Pancreas (tissue), 10 donors: ENCODE measurements around the gene TRPC5OS. TPM values are rescaled to one million over a fixed set of nuclear protein-coding genes. Genes with fewer than 3 reads are reported as not detected.
A peak's percentile ranks its signal among the peaks of the same experiment; 100 is the strongest.

ENCODE experiments used
- ATAC-seq, 4 donors: fragments of 200-7000 bp; cut with Tn5 transposase; one replicate each; pipeline versions ENCODE4 v1.8.0 to v1.9.1; 2020; ENCODE audit warnings: mild to moderate bottlenecking in 4 of 4, moderate library complexity in 4 of 4
- DNase-seq, 6 donors: peaks; one replicate each; pipeline ENCODE4 v3.0.0-alpha.2; 2020
- FAIRE-seq: peaks from 2 replicates; lab custom pipeline; 2012; peaks lifted over from hg19 to GRCh38; lab: Jason Lieb, UNC
- H3K27ac ChIP-seq, 4 donors: fragments of 200-600 bp; sonication (generic); 1 replicate in 3 of 4; 2 replicates in 1 of 4; pipeline versions ENCODE4 v1.5.0 to v1.8.0; 2020
- H3K27me3 ChIP-seq, 4 donors: fragments of 200-600 bp; one replicate each; pipeline ENCODE4 v1.8.0; 2021
- H3K36me3 ChIP-seq, 3 donors: fragments of 200-600 bp; sonication (generic) in 1 of 3; one replicate each; pipeline versions ENCODE4 v1.5.0 to v1.8.0; 2020 to 2021
- H3K4me1 ChIP-seq, 3 donors: fragments of 200-600 bp; one replicate each; pipeline ENCODE4 v1.8.0; 2021
- H3K4me3 ChIP-seq, 4 donors: fragments of 200-600 bp; sonication (generic) in 2 of 4; one replicate each; pipeline versions ENCODE4 v1.5.0 to v1.8.0; 2020 to 2021
- H3K9me3 ChIP-seq, 4 donors: fragments of 200-600 bp; one replicate each; pipeline ENCODE4 v1.8.0; 2021
- CTCF ChIP-seq, 4 donors: fragments of 200-600 bp; sonication (generic) in 3 of 4; IDR thresholded peaks; one replicate each; pipeline versions ENCODE4 v1.5.0 to v1.8.0; 2021; ENCODE audit warnings: antibody characterized with exemption in 4 of 4
- WGBS, 2 donors: extraction: QIAGEN DNeasy Blood & Tissue Kit; methylation state at CpG; one replicate each; pipeline ENCODE4 v1.1.7; 2013; 5-methylcytosine and 5-hydroxymethylcytosine counted together
- intact Hi-C, 3 donors: fragments of 100-400 bp; cut with DNase I; formaldehyde crosslinking; loops; one replicate each; pipeline versions ENCODE4 v1.11.1 to v1.14.2; 2022
- polyA plus RNA-seq, 2 donors: library from polyadenylated mRNA; stranded (reverse); fragments of 200-250 nt; gene quantifications; one replicate each; pipeline ENCODE4 v1.2.3, GENCODE V29; 2013
- total RNA-seq, 6 donors: library from RNA; stranded (reverse); fragmentation: NEBNext Ultra II Directional in 4 of 6; extraction: Animal tissue kit (Norgen Biotek cat#: 25700) in 4 of 6; gene quantifications; one replicate each; pipeline versions ENCODE4 v1.2.1 to v1.2.4, GENCODE V29; 2021 to 2023
- donor health status: healthy with polysubstance abuse.
- donor health status: DM: no; HTN: no; CAD: no; lungs with moderate emphysema.
- donor health status: DM: no; HTN: no; CAD: no.
- donor health status: control.
- donor health status: control.
- donor health status: Bipolar disorder and iron deficiency.
- donor health status: DM: yes; HTN: yes; CAD: no.
- donor health status: DM: no; HTN: no; CAD: no.
- donor health status: DM: no; HTN: no; CAD: no.
- donor health status: DM: yes; HTN: yes; CAD: no.

TRPC5OS gene
- total and polyA plus RNA-seq, 8 donors: 0.05 to 0.09 TPM; not detected in 6

DNA sequence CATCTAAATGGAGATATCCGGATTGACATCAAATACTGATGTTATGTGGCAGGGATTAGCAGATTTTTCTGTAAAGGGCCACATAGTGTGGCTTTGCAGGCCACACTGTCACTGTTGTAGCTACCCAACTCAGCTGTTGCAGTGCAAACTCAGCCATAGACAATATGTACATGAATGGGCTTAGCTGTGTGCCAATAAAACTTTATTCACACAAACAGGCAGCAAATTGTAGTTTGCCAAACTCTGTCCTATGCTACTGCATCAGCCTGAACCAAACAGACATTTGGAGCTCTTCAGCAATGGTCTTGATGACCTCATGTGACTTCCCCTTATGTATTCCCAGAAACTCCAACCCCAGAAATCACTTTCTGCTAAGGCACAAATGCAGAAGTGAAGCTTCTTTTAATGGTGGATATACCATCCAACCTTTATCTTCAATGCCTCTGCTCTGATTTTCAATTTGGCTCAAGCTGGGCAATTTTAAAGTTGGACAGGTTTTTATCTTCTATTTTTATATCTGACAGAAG, 18.4 kb upstream of the TRPC5OS start:
- Histone ChIP-seq H3K36me3 (no peaks in the 10 kb centered on the region), H3K9me3 (no peaks in the 10 kb centered on the region), H3K27ac (no peak overlapping the region), H3K4me1 (peaks cover 0 to 4% (median 3%) of the 10 kb centered on the region in 3 donors), H3K27me3 (no peaks in the 10 kb centered on the region), H3K4me3 (no peak overlapping the region)
- no peak for TF ChIP-seq CTCF (IDR thresholded peaks at IDR 0.05)
- WGBS, 2 donors: 50 to 69% methylated on average over 1 of the region's 1 CpG
- intact Hi-C loops: no loop called here
- no peak for FAIRE-seq
- ATAC-seq: no peak
- DNase-seq: no peak

DNA sequence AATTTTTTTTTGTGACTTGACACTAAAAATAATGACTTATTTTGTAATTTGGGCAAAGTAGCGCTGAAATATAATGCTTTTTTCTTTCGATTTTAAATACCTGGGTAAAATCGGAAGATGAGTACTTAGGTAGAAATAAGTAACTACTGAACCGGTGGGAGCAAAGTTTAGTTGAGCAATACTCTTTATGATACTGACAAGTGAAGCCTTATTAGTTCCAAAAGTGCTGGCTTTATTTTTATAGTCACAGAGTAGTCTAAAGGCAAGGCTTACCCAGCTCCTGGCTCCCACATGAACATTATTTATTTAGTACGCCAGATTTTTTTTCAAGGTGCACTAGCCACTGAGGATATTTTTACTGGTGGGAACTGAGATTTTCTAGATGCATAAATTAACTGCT, 14.4 kb upstream of the TRPC5OS start:
- Histone ChIP-seq H3K27me3 (peaks cover 0 to 5% (median 0%) of the 10 kb centered on the region in 4 donors), H3K4me1 (peaks cover 0 to 4% (median 3%) of the 10 kb centered on the region in 3 donors), H3K4me3 (no peak overlapping the region), H3K36me3 (no peaks in the 10 kb centered on the region), H3K27ac (no peak overlapping the region), H3K9me3 (no peaks in the 10 kb centered on the region)
- FAIRE-seq (no peak), DNase-seq (no peak), ATAC-seq (peak in 1 of 4 donors; percentile 50)
- 31 to 49% methylated on average over 5 of the region's 5 CpGs for WGBS, 2 donors
- TF ChIP-seq CTCF (IDR thresholded peaks at IDR 0.05): no peak
- intact Hi-C loops: no loop called here

DNA sequence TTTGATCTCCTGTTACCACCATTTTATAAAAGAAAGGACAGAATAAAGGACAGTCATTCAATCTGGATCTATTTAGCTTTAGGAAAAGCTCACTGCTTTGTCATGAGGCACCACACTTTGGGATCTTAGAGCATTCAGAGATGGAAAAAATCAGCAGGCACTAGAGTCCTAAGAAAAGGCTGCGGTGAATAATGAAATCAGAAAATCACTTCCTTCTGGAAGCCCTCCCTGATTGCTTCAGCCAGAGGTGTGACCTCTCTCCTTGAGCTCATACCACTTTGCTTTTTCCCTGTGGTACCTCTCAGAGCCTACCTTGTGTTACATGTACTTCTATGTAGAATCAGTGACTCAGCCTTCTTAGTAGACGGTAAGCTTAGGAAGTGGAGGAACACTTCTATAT, 8.7 kb upstream of the TRPC5OS start:
- no peak for DNase-seq
- Histone ChIP-seq H3K27me3 (peaks cover 0 to 7% (median 0%) of the 10 kb centered on the region in 4 donors), H3K36me3 (no peaks in the 10 kb centered on the region), H3K4me3 (no peak overlapping the region), H3K27ac (no peak overlapping the region), H3K9me3 (no peaks in the 10 kb centered on the region), H3K4me1 (peaks cover 0 to 9% (median 6%) of the 10 kb centered on the region in 3 donors)
- no peak for ATAC-seq
- WGBS, 2 donors: 82 to 96% methylated on average over 2 of the region's 2 CpGs
- TF ChIP-seq CTCF (IDR thresholded peaks at IDR 0.05): no peak
- intact Hi-C loops: no loop called here
- FAIRE-seq: no peak

GRCh38 chrX:111868726-111869638, 7.0 kb upstream of the TRPC5OS start:
- WGBS, 2 donors: 31 to 40% methylated on average over 5 of the region's 5 CpGs
- ATAC-seq (peak; percentile 67 to 84 (median 79)), DNase-seq (no peak), FAIRE-seq (no peak)
- no peak for TF ChIP-seq CTCF (IDR thresholded peaks at IDR 0.05)
- Histone ChIP-seq H3K9me3 (no peaks in the 10 kb centered on the region), H3K27ac (peak overlapping the region in 2 of 4 donors; percentile 20 to 34), H3K36me3 (no peaks in the 10 kb centered on the region), H3K27me3 (peaks cover 0 to 3% (median 0%) of the 10 kb centered on the region in 4 donors), H3K4me3 (no peak overlapping the region), H3K4me1 (peaks cover 0 to 9% (median 6%) of the 10 kb centered on the region in 3 donors)
- intact Hi-C loops: no loop called here
